Measurements from ENCODE around the gene FRMPD1. TPM values are rescaled to one million over a fixed set of nuclear protein-coding genes. Genes with fewer than 3 reads are reported as not detected.
A peak's percentile ranks its signal among the peaks of the same experiment; 100 is the strongest.
"Not testable (repeated sequence)": the region's sequence is repeated elsewhere in the genome, so short reads cannot be mapped to it uniquely, and the experiment has no call there.

The FRMPD1 gene
- total RNA-seq (2014; rRNA removed; shearing (Covaris generic); ENCODE audit: low replicate concordance) = not detected in 2 replicates

- DNase-seq (ENCODE audit: low read depth) = peak; percentile 25
- in situ Hi-C loops (cut with HindIII; ENCODE audit: low pct_unique_long_range_greater_than_20kb, low sequenced_read_pairs) = no loop called here
Observed at GRCh38 chr9:37650873-37651768, at the start of gene FRMPD1. FRMPD1 (plus strand) TSS chr9:37650954; CDS start chr9:37692642, 41,688 bp downstream.

GRCh38 chr9:37602061-37602460 is 48.7 kb upstream of the FRMPD1 start:
- DNase-seq (ENCODE audit: low read depth); in situ Hi-C loops (cut with HindIII; ENCODE audit: low pct_unique_long_range_greater_than_20kb, low sequenced_read_pairs): not testable (repeated sequence)

- DNase-seq (ENCODE audit: low read depth) = no peak
- in situ Hi-C loops (cut with HindIII; ENCODE audit: low pct_unique_long_range_greater_than_20kb, low sequenced_read_pairs) = no loop called here
Observed at GRCh38 chr9:37602817-37603216, 47.9 kb upstream of the FRMPD1 start.

GRCh38 chr9:37604296-37604695 is 46.5 kb upstream of the FRMPD1 start:
- no peak for DNase-seq (ENCODE audit: low read depth)
- in situ Hi-C loops (cut with HindIII; ENCODE audit: low pct_unique_long_range_greater_than_20kb, low sequenced_read_pairs) = no loop called here

GRCh38 chr9:37608250-37608649 is 42.5 kb upstream of the FRMPD1 start:
- in situ Hi-C loops (cut with HindIII; ENCODE audit: low pct_unique_long_range_greater_than_20kb, low sequenced_read_pairs) = no loop called here
- no peak for DNase-seq (ENCODE audit: low read depth)

GRCh38 chr9:37609735-37610397 is 40.9 kb upstream of the FRMPD1 start:
- no peak for DNase-seq (ENCODE audit: low read depth)
- in situ Hi-C loops (cut with HindIII; ENCODE audit: low pct_unique_long_range_greater_than_20kb, low sequenced_read_pairs) = no loop called here

- in situ Hi-C loops (cut with HindIII; ENCODE audit: low pct_unique_long_range_greater_than_20kb, low sequenced_read_pairs) = no loop called here
Observed at GRCh38 chr9:37611014-37611413, 39.7 kb upstream of the FRMPD1 start.

GRCh38 chr9:37611961-37612360 is 38.8 kb upstream of the FRMPD1 start:
- in situ Hi-C loops (cut with HindIII; ENCODE audit: low pct_unique_long_range_greater_than_20kb, low sequenced_read_pairs) = no loop called here
- no peak for DNase-seq (ENCODE audit: low read depth)

More at GRCh38 chr9:37611014-37611413, 39.7 kb upstream of the FRMPD1 start:
- no peak for DNase-seq (ENCODE audit: low read depth)

- in situ Hi-C loops (cut with HindIII; ENCODE audit: low pct_unique_long_range_greater_than_20kb, low sequenced_read_pairs) = no loop called here
- no peak for DNase-seq (ENCODE audit: low read depth)
Observed at GRCh38 chr9:37617161-37617560, 33.6 kb upstream of the FRMPD1 start.

- no peak for DNase-seq (ENCODE audit: low read depth)
- in situ Hi-C loops (cut with HindIII; ENCODE audit: low pct_unique_long_range_greater_than_20kb, low sequenced_read_pairs) = no loop called here
Observed at GRCh38 chr9:37617832-37618231, 32.9 kb upstream of the FRMPD1 start.

GRCh38 chr9:37618817-37619216 is 31.9 kb upstream of the FRMPD1 start:
- in situ Hi-C loops (cut with HindIII; ENCODE audit: low pct_unique_long_range_greater_than_20kb, low sequenced_read_pairs) = no loop called here

GRCh38 chr9:37619806-37620205 is 30.9 kb upstream of the FRMPD1 start:
- in situ Hi-C loops (cut with HindIII; ENCODE audit: low pct_unique_long_range_greater_than_20kb, low sequenced_read_pairs) = no loop called here
- DNase-seq (ENCODE audit: low read depth) = no peak

More at GRCh38 chr9:37618817-37619216, 31.9 kb upstream of the FRMPD1 start:
- no peak for DNase-seq (ENCODE audit: low read depth)

- in situ Hi-C loops (cut with HindIII; ENCODE audit: low pct_unique_long_range_greater_than_20kb, low sequenced_read_pairs) = no loop called here
- DNase-seq (ENCODE audit: low read depth) = no peak
Observed at GRCh38 chr9:37620396-37620795, 30.4 kb upstream of the FRMPD1 start.

GRCh38 chr9:37621273-37622121 is 29.3 kb upstream of the FRMPD1 start:
- in situ Hi-C loops (cut with HindIII; ENCODE audit: low pct_unique_long_range_greater_than_20kb, low sequenced_read_pairs) = no loop called here
- DNase-seq (ENCODE audit: low read depth) = no peak

- in situ Hi-C loops (cut with HindIII; ENCODE audit: low pct_unique_long_range_greater_than_20kb, low sequenced_read_pairs) = no loop called here
- DNase-seq (ENCODE audit: low read depth) = no peak
Observed at GRCh38 chr9:37622462-37622861, 28.3 kb upstream of the FRMPD1 start.

GRCh38 chr9:37623267-37623666 is 27.5 kb upstream of the FRMPD1 start:
- DNase-seq (ENCODE audit: low read depth) = no peak
- in situ Hi-C loops (cut with HindIII; ENCODE audit: low pct_unique_long_range_greater_than_20kb, low sequenced_read_pairs) = no loop called here

- in situ Hi-C loops (cut with HindIII; ENCODE audit: low pct_unique_long_range_greater_than_20kb, low sequenced_read_pairs) = no loop called here
Observed at GRCh38 chr9:37624073-37624472, 26.7 kb upstream of the FRMPD1 start.

GRCh38 chr9:37625036-37625757 is 25.6 kb upstream of the FRMPD1 start:
- DNase-seq (ENCODE audit: low read depth) = no peak
- in situ Hi-C loops (cut with HindIII; ENCODE audit: low pct_unique_long_range_greater_than_20kb, low sequenced_read_pairs) = no loop called here

More at GRCh38 chr9:37624073-37624472, 26.7 kb upstream of the FRMPD1 start:
- no peak for DNase-seq (ENCODE audit: low read depth)
